ENCODE data around the gene ABHD2.

DNA sequence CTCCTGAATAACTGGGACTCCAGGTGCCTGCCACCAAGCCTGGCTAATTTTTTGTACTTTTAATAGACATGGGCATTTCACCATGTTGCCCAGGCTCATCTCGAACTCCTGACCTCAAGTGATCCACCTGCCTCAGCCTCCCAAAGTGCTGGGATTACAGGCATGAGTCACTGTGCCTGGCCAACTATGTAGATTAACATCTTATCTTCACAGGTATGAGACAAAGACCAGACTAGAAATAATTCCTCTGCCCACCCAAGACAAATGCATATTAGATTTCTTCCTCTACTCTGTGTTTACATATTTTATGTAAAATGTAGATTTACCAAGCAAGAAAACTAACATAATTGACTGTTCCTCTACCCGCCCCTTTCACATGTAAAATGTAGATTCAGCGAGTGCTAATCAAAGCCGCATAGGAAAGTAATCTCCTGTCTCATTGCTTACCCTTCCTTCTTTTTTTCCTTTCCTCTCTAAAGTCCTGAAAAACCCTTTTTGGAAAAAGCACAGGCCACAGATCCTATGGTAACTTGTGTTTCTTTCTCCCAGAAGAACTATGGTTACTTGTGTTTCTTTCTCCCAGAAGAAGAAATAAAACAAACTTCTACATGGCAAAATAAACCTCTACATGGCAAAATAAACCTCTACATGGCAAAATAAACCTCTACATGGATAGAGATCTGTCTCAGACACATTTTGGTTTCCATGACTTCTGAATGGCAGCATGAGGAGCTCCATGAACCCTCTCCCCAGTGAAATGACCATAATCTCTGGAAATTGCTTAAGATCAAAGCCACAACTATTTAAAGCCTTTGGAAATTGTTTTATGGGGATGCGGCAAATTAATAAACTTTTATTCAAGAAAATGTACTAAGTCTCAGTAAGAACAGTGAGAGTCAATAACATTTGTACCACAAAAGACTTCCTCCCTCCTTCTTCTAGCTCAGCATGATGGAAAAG is 9.1 kb upstream of the ABHD2 start:
- TF ChIP-seq ZNF274 (IDR thresholded peaks at IDR 0.05; ENCODE audit: low read depth, low read length): no peak
- no peak for TF ChIP-seq YY1 (IDR thresholded peaks at IDR 0.05; ENCODE audit: insufficient read depth, insufficient read length)

All from NT2/D1 (cell line).